IMR-90 (cell line): ENCODE measurements around the gene LTB4R2. TPM values are rescaled to one million over a fixed set of nuclear protein-coding genes. Genes with fewer than 3 reads are reported as not detected.

Source experiments
- ELK1 ChIP-seq: fragments of 150-350 bp; IDR thresholded peaks from 2 replicates; pipeline ENCODE4 v1.6.1; 2016; ENCODE audit warnings: low read depth, mild to moderate bottlenecking, low read length, moderate library complexity, borderline replicate concordance
- NFE2L2 ChIP-seq: fragments of 150-350 bp; IDR thresholded peaks from 2 replicates; pipeline ENCODE4 v1.6.1; 2016; ENCODE audit warnings: low read depth, mild to moderate bottlenecking, low read length
- RFX5 ChIP-seq: IDR thresholded peaks from 2 replicates; pipeline ENCODE4 v1.8.0; 2012; ENCODE audit warnings: low read depth, mild to moderate bottlenecking, low read length, moderate library complexity
- SMC3 ChIP-seq: fragments of 150-350 bp; IDR thresholded peaks from 2 replicates; pipeline ENCODE4 v1.6.1; 2016; ENCODE audit warnings: low read depth, mild to moderate bottlenecking, antibody characterized with exemption, low read length, moderate library complexity
- polyA plus RNA-seq, 3 experiments: library from polyadenylated mRNA; depleted of rRNA; stranded (reverse); fragments of >200 nt; gene quantifications; 2 replicates each; pipeline ENCODE4 v1.2.3, GENCODE V29; 2012; ENCODE audit warnings: low replicate concordance in 1 of 3
- total RNA-seq: library from RNA; depleted of rRNA; stranded (reverse); fragments of >200 nt; gene quantifications from 2 replicates; pipeline ENCODE4 v1.2.3, GENCODE V29; 2012

The LTB4R2 gene
- total and polyA plus RNA-seq, 2 of the 4 experiments (the other 2 are of a cell fraction) = 0.72 to 1.7 TPM

DNA sequence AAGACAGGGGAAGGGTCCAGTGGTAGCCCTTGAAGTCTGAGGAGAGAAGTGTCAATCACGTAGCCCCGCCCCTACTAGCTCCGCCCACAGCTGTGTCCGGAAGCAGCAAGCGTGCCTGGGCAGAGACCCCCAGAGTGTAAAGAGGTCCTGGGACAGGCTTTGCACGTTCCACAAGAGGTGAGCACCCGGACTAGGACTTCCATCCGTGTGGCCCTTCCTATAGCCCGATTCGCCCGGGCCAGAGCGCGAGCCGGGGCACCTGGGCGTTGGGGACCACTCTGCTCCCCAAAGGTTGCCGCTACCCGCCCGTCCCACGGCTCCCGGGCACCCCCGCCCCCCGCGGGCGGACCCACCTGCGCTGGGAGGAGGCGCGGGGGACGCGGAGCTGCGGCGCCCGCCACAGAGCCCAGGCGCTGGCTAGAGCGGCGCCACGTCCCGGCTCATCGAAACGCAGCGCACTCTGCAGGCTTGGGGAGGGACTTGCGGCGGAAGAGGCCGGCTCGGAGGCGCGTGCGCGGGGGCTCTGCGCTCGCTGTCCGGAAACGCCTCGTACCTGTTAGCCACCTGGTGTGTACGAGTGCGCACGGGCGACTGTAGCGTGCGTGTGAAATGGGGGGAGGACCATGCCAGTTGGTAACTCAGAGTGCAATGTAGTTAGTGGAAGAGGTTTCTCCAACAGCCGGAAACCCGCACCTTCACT lies 38.7 kb upstream of the LTB4R2 start, which contains the start of gene RABGGTA (continued):
- TF ChIP-seq ELK1 (no peak), SMC3 (peak; percentile 37), NFE2L2 (no peak), RFX5 (no peak)
